GM21529 (cell line): ENCODE data around the gene FOXP4.

Experiments
- ATAC-seq: cut with Tn5 transposase; IDR thresholded peaks from one replicate; pipeline ENCODE4 v1.9.1; 2021; ENCODE audit not compliant: unreplicated experiment

The FOXP4 gene

DNA sequence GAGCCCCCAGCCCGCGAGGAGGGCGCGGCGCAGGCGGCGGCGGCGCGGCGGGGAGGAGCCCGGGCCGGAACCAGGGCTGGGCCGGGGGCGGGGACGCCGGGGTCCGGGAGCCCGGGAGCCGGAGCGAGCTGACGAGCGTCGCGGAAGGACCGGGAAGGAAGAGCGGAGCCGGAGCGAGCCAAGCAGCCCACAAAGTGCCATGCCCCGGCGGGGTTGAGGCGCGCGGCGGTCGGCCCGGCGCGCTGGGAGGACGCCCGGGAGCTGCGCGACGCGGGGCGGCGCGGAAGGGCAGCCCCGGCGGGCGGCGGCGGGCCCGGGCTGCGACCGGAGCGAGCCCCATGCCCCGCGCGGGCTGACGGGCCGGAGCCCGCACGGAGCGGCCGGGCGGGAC is 289 bp downstream of the FOXP4 start:
- peak; percentile 35 for ATAC-seq

DNA sequence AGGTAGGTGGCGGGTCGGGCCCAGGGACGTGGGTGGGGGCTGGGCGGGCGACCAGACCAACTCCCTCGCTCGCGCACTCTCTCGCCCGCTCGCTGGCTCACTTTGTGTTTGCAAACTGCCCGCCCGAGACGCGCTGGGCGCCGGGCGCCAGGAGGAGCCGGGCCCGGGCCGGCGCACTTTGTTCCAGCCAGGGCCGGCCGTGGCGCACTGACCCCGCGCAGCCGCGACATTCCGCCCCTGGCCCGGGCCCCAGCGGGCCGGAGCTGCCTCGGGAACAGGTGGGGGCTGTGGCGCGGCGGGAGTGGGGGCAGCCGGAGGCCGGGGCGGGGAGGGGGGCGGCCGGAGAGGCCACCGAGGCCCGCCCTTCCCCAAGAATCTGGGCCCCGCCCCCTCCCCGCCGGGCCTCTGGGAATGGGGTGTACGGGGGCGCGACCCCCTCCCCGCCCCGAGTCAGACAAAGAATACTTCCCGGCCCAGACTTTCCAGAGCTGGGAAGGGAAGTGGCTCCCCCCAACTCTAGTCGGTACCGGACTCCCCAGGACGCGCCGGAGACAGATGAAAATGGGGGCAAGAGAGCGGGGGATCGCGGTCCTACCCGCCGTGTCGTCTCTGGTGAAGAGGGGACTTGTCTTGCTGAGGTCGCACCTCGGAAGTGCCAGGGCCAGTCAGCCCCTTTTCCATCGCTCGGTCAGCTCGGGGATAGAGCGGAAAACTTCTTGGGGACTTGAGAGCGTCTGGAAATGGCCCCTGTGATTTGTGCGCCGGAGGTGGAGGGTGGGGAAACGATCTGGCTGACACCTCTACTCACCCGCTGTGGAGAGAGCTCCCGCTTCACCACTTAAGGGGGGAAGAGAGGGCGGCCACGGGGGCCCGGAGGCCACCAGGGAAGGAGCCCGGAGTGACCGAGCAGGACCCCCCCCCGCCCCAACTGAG is 951 bp downstream of the FOXP4 start:
- ATAC-seq, result peak; percentile 18

DNA sequence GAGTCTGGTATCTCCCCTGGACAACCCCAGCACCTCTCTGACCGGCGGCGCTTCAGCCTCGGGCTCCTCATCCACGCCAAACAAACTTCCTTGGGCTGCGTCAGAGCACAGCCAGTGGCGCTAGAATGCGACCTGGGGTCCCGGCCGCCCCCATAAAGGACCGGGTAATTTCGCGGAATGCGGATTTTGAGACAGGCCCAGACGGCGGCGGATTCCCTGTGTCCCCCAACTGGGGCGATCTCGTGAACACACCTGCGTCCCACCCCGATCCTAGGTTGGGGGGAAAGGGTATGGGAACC is 1.6 kb downstream of the FOXP4 start:
- no peak for ATAC-seq

DNA sequence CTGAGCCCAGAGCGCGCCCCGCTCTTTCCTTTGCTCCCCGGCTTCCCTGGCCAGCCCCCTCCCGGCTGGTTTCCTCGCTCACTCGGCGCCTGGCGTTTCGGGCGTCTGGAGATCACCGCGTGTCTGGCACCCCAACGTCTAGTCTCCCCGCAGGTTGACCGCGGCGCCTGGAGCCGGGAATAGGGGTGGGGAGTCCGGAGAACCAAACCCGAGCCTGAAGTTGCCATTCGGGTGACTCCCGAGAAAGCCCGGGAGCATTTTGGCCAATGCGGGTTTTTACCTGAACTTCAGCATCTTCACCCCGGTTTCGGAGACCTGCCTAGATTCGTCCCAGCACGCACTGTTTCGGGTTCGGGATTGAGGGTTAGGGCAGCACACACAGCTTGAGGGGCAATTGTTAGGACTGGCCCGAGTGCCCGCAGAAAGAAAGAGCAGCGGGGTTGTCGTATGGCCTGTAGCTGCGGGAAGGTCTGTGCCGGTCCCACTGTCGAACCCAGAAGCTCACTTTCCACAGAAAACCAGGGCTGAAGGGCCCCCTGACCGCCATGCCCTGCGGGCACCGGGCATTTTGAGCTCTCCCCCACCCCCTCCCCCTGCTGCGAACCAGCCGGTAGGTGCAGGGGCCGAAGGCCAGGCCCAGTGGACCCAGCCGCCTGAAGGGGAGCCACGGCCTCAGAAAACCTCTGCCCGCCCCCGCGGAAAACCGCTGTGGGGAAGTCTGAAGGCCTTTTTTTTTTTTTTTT is 2.1 kb downstream of the FOXP4 start:
- ATAC-seq, result no peak

DNA sequence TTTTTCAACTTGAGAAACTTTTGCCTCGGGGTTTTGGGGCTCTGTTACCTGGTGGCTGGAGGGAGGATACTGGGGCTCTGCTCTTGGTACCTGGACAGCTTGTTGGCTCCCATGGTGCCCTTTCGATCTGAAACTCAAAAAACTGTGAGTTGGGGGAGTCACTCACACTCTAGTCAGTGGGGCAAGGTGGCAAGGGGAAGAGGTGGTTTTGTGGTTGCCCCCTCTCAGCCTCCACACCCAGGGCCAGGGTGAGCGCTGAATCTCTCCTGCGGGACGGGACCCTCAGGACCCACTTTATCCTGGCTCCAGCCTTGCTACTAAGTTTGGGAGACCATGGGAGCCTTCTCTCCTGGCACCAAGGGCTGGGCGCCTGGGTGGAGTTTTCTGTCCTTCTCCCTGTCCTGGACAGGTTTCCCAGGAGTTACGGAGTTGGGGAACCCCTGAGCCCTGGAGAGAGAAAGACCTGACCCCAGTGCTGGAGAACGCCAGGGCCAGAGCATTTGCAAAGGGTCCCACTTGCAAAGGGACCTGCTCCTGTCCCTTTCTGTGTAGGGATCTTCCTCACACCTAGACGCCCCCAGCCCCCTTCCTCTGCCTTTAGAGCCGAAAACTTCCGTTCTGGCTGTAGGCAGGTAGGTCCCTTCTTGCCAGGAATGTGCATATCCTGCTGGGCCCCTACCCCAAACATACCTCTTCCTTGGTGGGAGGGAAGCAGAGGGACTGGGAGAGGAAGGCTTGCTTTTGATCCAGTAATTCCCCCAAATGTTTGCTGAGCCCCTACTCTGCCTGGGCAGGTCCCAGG is 2.9 kb downstream of the FOXP4 start:
- no peak for ATAC-seq

DNA sequence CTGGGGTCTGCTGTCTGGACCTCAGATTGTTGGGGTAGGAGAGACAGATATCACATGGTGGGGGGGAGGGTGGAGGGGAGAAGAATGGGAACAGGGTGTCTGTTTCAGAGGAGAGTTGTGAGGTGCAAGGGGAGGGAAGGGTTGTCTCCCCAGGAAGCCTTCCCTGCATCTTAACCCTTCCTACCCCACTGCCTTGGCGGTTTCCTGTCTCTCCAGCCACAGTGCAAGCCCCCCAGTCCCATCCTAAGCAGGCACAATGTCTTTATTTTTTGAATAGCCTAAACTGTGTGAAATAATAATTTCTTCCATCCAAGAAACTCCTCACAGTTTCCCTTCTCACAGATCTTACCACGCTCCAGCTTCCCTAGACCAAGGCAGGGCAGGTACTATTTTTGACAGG is 3.5 kb downstream of the FOXP4 start:
- no peak for ATAC-seq

DNA sequence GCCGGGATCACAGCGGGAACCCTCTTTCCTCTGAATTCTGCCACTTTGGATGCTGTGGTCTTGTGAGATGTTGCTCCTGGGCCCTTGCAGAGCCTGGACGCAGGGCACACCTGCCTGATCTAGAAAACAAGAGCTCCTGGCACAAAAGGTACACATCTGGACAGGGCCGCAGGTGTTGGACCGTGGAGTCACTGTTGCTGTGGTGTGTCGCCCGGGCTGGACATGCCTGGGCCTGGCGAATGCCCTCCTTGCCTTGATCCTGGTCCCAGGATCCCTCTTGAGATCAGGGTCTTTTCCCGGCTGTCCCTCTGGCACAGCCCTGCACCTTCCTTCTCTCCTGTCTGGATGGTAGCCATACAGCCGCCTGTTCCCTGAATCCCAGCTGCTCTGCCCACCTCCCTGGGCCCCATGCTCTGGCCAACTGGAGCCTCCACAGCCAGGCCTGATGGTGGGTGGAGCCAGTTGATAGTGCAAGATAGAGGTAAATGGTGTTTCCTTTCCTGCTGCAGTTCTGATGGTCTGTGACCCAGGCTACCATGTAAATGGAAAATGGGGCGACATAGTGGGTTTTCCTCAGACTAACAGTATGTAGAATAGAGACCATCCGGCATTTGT is 5.0 kb downstream of the FOXP4 start:
- ATAC-seq, result no peak

DNA sequence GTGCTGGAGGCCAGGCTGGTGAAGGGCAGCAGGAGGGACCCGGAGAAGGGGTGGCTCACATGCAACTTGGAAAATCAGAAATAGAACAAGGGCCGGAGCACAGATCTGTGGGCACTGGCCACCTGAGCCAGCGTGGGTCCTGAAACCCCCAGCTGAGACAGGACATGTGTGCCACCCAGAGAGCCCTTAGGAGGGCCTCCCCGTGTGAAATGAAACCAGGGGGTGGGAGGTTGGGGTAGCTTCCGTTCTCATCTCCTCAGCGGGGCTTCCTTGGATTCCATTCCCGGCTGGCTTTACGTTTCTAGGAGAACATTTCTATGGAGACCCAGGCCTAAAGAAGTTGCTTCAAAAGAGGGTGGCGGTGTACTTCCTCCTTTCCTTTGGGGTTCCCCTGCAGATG is 5.7 kb downstream of the FOXP4 start:
- ATAC-seq, result no peak

DNA sequence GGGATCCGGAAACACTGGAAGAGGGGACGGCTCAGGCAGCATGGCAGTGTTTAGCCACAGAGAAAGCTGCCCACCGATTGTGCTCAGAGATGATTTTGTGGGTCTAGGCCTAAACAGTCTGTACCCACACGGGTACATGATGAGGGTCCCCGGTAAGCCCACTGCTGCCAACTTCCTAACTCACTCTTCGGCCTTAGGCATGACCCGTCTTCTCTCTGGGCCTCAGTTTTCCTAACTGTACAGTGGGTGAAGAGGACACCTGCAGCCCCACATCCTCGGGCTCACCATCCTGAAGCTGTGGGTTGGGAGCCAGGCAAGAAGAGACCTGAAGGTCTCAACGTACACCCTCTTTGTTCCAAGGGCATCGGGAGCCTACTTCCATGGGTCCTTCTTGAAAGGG is 6.5 kb downstream of the FOXP4 start:
- ATAC-seq, result no peak

DNA sequence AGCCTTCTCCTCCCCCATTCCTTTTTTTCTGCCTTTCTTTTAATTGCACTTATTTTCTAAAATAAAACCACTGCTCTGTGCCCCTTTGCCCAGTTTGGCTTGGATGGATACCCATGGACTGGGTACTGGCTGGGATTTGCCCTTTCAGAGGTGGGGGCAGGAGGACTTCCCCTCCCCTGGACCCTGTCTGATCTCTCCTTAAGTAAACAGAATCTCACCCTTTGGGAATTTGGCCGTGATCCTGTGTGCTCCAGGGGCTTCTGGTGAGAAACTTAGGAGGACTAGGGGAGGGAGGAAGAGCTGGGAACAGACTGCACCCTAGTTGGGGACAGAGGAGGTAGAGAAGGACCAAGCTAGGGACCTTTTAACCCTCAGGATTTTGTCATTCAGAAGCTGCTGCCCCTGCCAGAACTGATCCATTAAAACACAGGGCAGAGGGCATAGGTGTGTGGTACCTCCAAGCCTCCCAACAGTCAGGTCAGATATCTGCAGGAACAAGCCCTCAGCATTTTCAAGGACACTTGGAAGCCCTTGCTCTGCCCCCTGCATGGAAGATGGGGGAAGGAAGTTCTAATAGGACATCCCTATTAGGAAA is 7.3 kb downstream of the FOXP4 start:
- ATAC-seq, result no peak

DNA sequence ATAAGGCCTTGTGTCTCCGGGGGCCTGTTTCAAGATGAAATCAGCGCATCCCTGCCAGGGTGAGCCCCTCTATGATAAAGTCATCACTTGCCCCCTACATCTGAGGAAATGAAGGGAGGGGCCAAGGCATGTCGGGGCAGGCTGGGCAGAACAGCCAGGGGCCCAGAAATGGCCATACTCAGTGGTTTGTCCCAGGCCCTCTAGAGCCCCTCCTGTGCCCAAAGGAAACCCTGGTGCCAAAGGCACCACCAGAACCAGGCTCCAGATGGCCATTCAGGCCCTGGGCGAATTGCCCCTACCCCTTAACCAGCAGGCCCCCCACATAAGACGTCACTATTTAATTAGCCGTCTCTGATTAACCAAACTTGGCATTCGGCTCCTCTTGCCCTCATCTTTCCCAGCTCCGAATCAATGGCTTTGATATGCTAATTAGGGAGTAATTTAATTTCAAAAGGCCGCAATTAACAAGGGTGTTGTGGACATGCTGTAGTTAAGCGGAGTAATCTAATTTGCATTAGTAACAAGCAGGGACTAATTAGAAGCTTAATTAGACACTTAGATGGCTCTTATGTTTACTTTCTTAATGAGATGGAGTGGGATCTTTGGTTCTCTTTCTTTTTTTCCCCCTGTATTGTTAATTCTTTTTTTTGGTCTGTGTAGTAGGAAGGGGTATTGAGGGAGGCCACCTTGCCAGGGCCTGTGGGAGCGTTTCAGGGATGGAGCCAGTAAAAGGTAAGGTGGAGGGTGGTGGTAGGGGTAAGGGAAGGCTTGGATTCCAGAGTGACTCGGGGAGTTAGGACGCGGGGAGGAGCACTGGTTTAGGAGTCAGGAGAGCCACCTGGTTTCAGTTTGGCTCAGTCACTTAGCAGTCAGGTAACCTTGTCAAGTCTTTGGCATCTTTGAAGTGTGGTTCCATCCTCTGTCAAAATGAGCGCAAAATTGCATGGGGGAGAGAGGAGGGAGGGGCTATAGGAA is 9.4 kb downstream of the FOXP4 start:
- no peak for ATAC-seq

DNA sequence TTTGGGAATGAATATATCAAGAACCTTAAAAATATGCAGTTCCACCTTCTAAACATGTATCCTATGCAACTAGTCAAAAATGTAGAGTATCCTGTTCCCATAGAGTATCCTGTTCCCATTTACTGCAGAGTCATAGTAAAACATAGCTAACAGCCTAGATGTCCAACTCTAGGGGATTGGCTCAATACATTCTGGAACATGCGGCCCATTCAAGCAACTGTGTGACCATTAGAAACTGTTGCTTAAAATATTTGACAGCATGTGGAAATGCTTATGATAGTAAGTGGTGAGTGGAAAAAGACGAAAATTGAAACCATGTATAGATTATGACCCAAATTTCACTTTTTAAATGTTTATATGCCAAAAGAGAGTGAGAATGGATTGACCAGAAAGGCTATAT is 11.2 kb downstream of the FOXP4 start:
- ATAC-seq, result no peak

DNA sequence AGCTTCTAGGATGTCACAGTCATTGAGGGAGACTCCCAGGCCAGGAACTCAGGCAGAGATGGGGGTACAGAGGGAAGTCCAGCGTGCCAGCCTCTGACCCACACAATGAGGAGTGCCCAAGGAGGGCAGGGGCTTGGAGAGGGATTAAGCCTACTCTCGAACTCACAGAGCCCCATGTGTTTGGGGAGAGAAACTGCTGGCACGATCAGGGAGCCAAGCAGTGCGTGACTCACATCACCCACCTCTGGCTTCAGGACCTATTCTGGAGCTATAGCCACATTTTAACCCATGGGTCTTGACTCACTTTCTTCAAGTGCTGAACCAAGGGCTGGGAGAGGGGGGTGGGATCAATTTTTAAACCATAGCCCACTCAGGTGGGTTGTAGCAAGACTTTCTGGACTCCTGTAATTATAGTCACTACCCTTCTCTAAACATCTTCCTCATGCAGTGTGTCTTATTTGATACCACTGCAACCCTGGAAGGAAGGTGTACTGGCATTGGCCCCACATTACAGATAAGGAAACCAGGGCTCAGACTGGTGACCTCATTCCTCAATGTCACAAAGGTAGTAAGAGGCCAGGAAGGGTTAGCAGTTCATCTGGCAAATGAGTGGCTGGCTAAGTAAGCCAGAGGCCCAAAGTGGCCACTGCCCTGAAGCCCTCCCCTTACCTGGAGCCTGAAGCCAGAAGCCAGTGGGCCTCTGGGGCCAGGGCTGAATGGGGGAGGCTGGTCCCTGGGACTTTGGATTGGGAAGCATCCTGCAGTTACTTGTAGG is 12.0 kb downstream of the FOXP4 start:
- ATAC-seq, result no peak

DNA sequence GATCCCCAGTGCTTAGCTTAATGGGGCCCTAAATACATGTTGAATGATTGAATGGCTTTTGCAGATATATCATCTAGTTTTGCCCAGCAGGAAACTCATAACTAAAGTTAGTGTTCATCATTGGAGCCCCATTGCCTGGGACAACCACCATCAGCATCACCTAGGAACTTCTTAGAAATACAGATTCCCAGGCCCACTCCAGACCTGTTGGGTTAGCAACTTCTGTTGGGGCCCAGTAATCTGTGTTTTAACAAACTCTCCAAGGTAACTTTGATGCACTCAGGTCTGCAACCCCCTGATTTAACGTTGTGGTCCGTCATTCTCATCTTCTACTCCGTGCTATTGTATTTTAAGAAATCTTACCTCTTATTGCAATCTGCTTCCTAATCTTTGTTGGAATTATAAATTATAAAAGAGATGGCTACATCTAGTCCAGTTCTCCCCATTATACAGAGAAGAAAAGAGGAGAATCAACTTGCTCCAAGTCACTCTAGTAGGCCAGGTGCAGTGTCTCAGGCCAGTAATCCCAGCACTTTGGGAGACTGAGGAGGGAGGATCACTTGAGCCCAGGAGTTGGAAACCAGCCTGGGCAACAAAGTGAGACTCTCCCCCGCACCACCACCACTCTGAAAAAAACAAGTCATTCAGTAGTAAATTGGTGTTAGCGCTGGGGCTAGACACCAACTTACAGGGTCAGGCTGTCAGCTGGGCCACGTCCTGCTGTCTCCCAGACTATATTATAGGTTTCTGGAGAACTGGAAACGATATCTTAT is 13.7 kb downstream of the FOXP4 start:
- no peak for ATAC-seq

DNA sequence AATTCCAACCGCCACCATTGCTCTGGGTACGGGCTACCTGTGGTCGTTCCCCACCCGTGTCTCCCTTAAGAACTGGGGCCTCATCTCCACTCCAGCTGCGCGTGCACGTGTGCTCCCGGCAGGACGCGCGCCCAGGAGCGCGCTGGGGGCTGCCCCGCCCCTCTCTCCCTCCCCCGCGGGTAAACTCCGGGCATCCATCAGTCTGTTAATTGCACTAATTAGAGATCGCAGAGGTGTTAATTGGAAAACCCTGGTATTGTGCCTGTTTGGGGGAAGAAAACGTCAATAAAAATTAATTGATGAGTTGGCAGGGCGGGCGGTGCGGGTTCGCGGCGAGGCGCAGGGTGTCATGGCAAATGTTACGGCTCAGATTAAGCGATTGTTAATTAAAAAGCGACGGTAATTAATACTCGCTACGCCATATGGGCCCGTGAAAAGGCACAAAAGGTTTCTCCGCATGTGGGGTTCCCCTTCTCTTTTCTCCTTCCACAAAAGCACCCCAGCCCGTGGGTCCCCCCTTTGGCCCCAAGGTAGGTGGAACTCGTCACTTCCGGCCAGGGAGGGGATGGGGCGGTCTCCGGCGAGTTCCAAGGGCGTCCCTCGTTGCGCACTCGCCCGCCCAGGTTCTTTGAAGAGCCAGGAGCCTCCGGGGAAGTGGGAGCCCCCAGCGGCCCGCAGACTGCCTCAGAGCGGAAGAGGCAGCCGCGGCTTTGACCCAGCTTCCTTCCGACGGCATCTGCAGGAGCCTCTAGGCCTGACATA is 14.4 kb downstream of the FOXP4 start:
- peak; percentile 77 for ATAC-seq

DNA sequence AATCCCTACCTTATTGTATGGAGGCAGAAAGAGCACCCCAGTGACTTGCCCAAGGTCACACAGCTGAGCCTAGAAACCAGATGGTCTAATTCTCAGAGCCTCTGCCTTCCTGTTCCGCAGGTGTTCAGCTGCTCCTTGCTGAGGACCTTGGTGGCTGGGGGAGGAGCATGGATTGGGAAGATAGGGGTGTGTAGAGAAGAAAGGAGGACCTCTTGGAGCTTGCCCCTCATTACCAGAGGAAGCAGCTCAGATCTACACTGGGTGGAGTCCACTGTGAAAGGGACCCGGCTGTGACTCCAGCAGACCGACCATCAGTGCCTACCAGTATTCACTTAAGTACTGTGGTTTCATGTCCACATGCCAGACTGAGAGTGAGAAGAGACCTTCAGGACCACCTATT is 15.2 kb downstream of the FOXP4 start:
- no peak for ATAC-seq
